Activated CD8-positive, alpha-beta T cell treated with anti-CD3 and anti-CD28 coated beads for 36 hours (primary cell): ENCODE results near the gene CORO2B. TPM values are rescaled to one million over a fixed set of nuclear protein-coding genes. Genes with fewer than 3 reads are reported as not detected.

ENCODE experiments used
- ATAC-seq: fragments of 200-7000 bp; cut with Tn5 transposase; one replicate; pipeline ENCODE4 v1.10.0; 2021; ENCODE audit warnings: mild to moderate bottlenecking, moderate library complexity
- CTCF ChIA-PET: fragments of 350-600 bp; sonication (Branson Sonifier 250); formaldehyde crosslinking; loops from one replicate; lab custom pipeline; 2021; ENCODE audit warnings: antibody characterized with exemption; lab: Charles Lee
- POLR2A ChIA-PET: fragments of 350-600 bp; sonication (Branson Sonifier 250); formaldehyde crosslinking; loops from one replicate; lab custom pipeline; 2021; ENCODE audit warnings: antibody characterized with exemption; lab: Charles Lee
- DNase-seq: peaks from one replicate; pipeline ENCODE4 v3.0.0-alpha.2; 2020
- H3K27ac Mint-ChIP-seq: one replicate; pipeline ENCODE4 v1.8.0; 2021; ENCODE audit warnings: mild to moderate bottlenecking, mixed read lengths
- H3K27me3 Mint-ChIP-seq: one replicate; pipeline ENCODE4 v1.8.0; 2021; ENCODE audit warnings: mixed read lengths
- H3K36me3 Mint-ChIP-seq: one replicate; pipeline ENCODE4 v1.8.0; 2021; ENCODE audit warnings: low read depth, mixed read lengths
- H3K4me1 Mint-ChIP-seq: one replicate; pipeline ENCODE4 v1.8.0; 2021; ENCODE audit warnings: low read depth, mixed read lengths
- H3K4me3 Mint-ChIP-seq: one replicate; pipeline ENCODE4 v1.8.0; 2021; ENCODE audit warnings: mild to moderate bottlenecking, moderate library complexity, mixed read lengths
- H3K9me3 Mint-ChIP-seq: one replicate; pipeline ENCODE4 v1.8.0; 2021; ENCODE audit warnings: mixed read lengths
- CTCF ChIP-seq: fragments of 200-600 bp; IDR thresholded peaks from one replicate; pipeline ENCODE4 v1.8.0; 2022; ENCODE audit warnings: antibody characterized with exemption, mild to moderate bottlenecking
- intact Hi-C: fragments of 100-400 bp; cut with micrococcal nuclease; formaldehyde crosslinking; loops from one replicate; pipeline ENCODE4 v1.10.0; 2022
- total RNA-seq, 2 experiments: library from RNA; stranded (reverse); gene quantifications; one replicate each; pipeline ENCODE4 v1.2.3, GENCODE V29; 2021

CORO2B gene
- total RNA-seq, 2 experiments from 2014 or later = not detected

- no peak overlapping the region for H3K4me3 Mint-ChIP-seq
- no peak overlapping the region for H3K27ac Mint-ChIP-seq
- CTCF ChIA-PET = no interaction called here
- POLR2A ChIA-PET = no interaction called here
- no peak for DNase-seq
- no peak for TF ChIP-seq CTCF
- peaks cover 5% of the 10 kb centered on the region for H3K27me3 Mint-ChIP-seq
- no peaks in the 10 kb centered on the region for H3K9me3 Mint-ChIP-seq
- ATAC-seq = no peak
- intact Hi-C loops = no loop called here
- H3K36me3 Mint-ChIP-seq = no peaks in the 10 kb centered on the region
- H3K4me1 Mint-ChIP-seq = no peaks in the 10 kb centered on the region
Measured at GRCh38 chr15:68621535-68621934, 42.7 kb downstream of the CORO2B start.

GRCh38 chr15:68623301-68623892 is 44.6 kb downstream of the CORO2B start:
- no peak for TF ChIP-seq CTCF
- ChIA-PET CTCF (no interaction called here), POLR2A (no interaction called here)
- no peaks in the 10 kb centered on the region for H3K9me3 Mint-ChIP-seq
- ATAC-seq = no peak
- H3K4me3 Mint-ChIP-seq = no peak overlapping the region
- no peaks in the 10 kb centered on the region for H3K36me3 Mint-ChIP-seq
- intact Hi-C loops = no loop called here
- H3K4me1 Mint-ChIP-seq = no peaks in the 10 kb centered on the region
- peaks cover 9% of the 10 kb centered on the region for H3K27me3 Mint-ChIP-seq
- no peak for DNase-seq
- H3K27ac Mint-ChIP-seq = no peak overlapping the region

DNA sequence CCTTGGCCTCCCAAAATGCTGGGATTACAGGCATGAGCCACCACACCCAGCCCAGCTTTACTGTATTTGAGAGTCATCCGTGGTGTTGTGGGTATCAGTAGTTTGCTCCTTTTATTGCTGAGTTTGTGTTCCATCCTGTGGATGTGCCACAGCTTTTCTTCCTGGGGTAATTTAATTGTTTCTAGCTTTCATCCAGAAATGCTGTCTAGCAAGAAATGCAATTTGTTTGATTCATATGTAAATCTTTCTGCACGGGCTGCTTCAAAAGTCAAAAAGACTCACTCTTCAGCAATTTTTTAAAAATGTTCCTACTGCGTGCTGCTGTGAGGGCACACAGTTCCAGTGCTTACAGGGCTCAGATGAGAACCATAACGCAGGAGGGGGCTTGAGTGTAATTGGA is 47.1 kb downstream of the CORO2B start:
- peaks cover 11% of the 10 kb centered on the region for H3K27me3 Mint-ChIP-seq
- ATAC-seq (no peak), DNase-seq (no peak)
- no peak for TF ChIP-seq CTCF
- intact Hi-C loops = loop anchor here (5.0 kb wide), 1 partner anchor 1264 kb away; no protein-coding TSS in a partner anchor
- H3K4me1 Mint-ChIP-seq = no peaks in the 10 kb centered on the region
- H3K36me3 Mint-ChIP-seq = no peaks in the 10 kb centered on the region
- CTCF ChIA-PET = no interaction called here
- no peaks in the 10 kb centered on the region for H3K9me3 Mint-ChIP-seq
- no peak overlapping the region for H3K27ac Mint-ChIP-seq
- POLR2A ChIA-PET = no interaction called here
- H3K4me3 Mint-ChIP-seq = no peak overlapping the region

GRCh38 chr15:68626283-68626682 is 47.5 kb downstream of the CORO2B start:
- intact Hi-C loops = loop anchor here (5.0 kb wide), 1 partner anchor 1264 kb away; no protein-coding TSS in a partner anchor
- ATAC-seq (no peak), DNase-seq (no peak)
- Mint-ChIP-seq H3K4me3 (no peak overlapping the region), H3K9me3 (no peaks in the 10 kb centered on the region), H3K36me3 (no peaks in the 10 kb centered on the region), H3K27ac (no peak overlapping the region), H3K27me3 (peaks cover 11% of the 10 kb centered on the region), H3K4me1 (no peaks in the 10 kb centered on the region)
- ChIA-PET CTCF (no interaction called here), POLR2A (no interaction called here)
- no peak for TF ChIP-seq CTCF

GRCh38 chr15:68626739-68627138 is 47.9 kb downstream of the CORO2B start:
- H3K4me1 Mint-ChIP-seq = no peaks in the 10 kb centered on the region
- ATAC-seq = peak; percentile 56

More at GRCh38 chr15:68626739-68627138, 47.9 kb downstream of the CORO2B start:
- no peak for DNase-seq
- Mint-ChIP-seq H3K9me3 (no peaks in the 10 kb centered on the region), H3K27me3 (peaks cover 11% of the 10 kb centered on the region), H3K27ac (no peak overlapping the region), H3K36me3 (no peaks in the 10 kb centered on the region), H3K4me3 (no peak overlapping the region)
- intact Hi-C loops = loop anchor here (5.0 kb wide), 1 partner anchor 1264 kb away; no protein-coding TSS in a partner anchor
- ChIA-PET CTCF (no interaction called here), POLR2A (no interaction called here)
- TF ChIP-seq CTCF = no peak
